Pancreas (tissue), 10 donors: ENCODE measurements around the gene DNAJB4. TPM values are rescaled to one million over a fixed set of nuclear protein-coding genes. Genes with fewer than 3 reads are reported as not detected.

Experiments used
- ATAC-seq, 4 donors: fragments of 200-7000 bp; cut with Tn5 transposase; one replicate each; pipeline versions ENCODE4 v1.8.0 to v1.9.1; 2020; ENCODE audit warnings: mild to moderate bottlenecking in 4 of 4, moderate library complexity in 4 of 4
- DNase-seq, 6 donors: peaks; one replicate each; pipeline ENCODE4 v3.0.0-alpha.2; 2020
- FAIRE-seq: peaks from 2 replicates; lab custom pipeline; 2012; peaks lifted over from hg19 to GRCh38; lab: Jason Lieb, UNC
- H3K27ac ChIP-seq, 4 donors: fragments of 200-600 bp; sonication (generic); 1 replicate in 3 of 4; 2 replicates in 1 of 4; pipeline versions ENCODE4 v1.5.0 to v1.8.0; 2020
- H3K27me3 ChIP-seq, 4 donors: fragments of 200-600 bp; one replicate each; pipeline ENCODE4 v1.8.0; 2021
- H3K36me3 ChIP-seq, 3 donors: fragments of 200-600 bp; sonication (generic) in 1 of 3; one replicate each; pipeline versions ENCODE4 v1.5.0 to v1.8.0; 2020 to 2021
- H3K4me1 ChIP-seq, 3 donors: fragments of 200-600 bp; one replicate each; pipeline ENCODE4 v1.8.0; 2021
- H3K4me3 ChIP-seq, 4 donors: fragments of 200-600 bp; sonication (generic) in 2 of 4; one replicate each; pipeline versions ENCODE4 v1.5.0 to v1.8.0; 2020 to 2021
- H3K9me3 ChIP-seq, 4 donors: fragments of 200-600 bp; one replicate each; pipeline ENCODE4 v1.8.0; 2021
- CTCF ChIP-seq, 4 donors: fragments of 200-600 bp; sonication (generic) in 3 of 4; IDR thresholded peaks; one replicate each; pipeline versions ENCODE4 v1.5.0 to v1.8.0; 2021; ENCODE audit warnings: antibody characterized with exemption in 4 of 4
- WGBS, 2 donors: extraction: QIAGEN DNeasy Blood & Tissue Kit; methylation state at CpG; one replicate each; pipeline ENCODE4 v1.1.7; 2013; 5-methylcytosine and 5-hydroxymethylcytosine counted together
- intact Hi-C, 3 donors: fragments of 100-400 bp; cut with DNase I; formaldehyde crosslinking; loops; one replicate each; pipeline versions ENCODE4 v1.11.1 to v1.14.2; 2022
- polyA plus RNA-seq, 2 donors: library from polyadenylated mRNA; stranded (reverse); fragments of 200-250 nt; gene quantifications; one replicate each; pipeline ENCODE4 v1.2.3, GENCODE V29; 2013
- total RNA-seq, 6 donors: library from RNA; stranded (reverse); fragmentation: NEBNext Ultra II Directional in 4 of 6; extraction: Animal tissue kit (Norgen Biotek cat#: 25700) in 4 of 6; gene quantifications; one replicate each; pipeline versions ENCODE4 v1.2.1 to v1.2.4, GENCODE V29; 2021 to 2023
- donor health status: healthy with polysubstance abuse.
- donor health status: DM: no; HTN: no; CAD: no; lungs with moderate emphysema.
- donor health status: DM: no; HTN: no; CAD: no.
- donor health status: control.
- donor health status: control.
- donor health status: Bipolar disorder and iron deficiency.
- donor health status: DM: yes; HTN: yes; CAD: no.
- donor health status: DM: no; HTN: no; CAD: no.
- donor health status: DM: no; HTN: no; CAD: no.
- donor health status: DM: yes; HTN: yes; CAD: no.

DNAJB4 gene
- total and polyA plus RNA-seq, 8 donors: 6.7 to 38.6 (median 20.7) TPM

- no peaks in the 10 kb centered on the region for H3K27me3 ChIP-seq
- no peak for TF ChIP-seq CTCF (IDR thresholded peaks at IDR 0.05)
- no peaks in the 10 kb centered on the region for H3K36me3 ChIP-seq
- FAIRE-seq (peak; percentile 96), ATAC-seq (peak; percentile 35 to 67 (median 56)), DNase-seq (peak in 1 of 6 donors; percentile 36)
- peak overlapping the region; percentile 18 to 52 (median 43) for H3K4me3 ChIP-seq
- no peaks in the 10 kb centered on the region for H3K9me3 ChIP-seq
- WGBS, 2 donors: 0 to 2% methylated on average over 1 of the region's 1 CpG
- intact Hi-C loops: no loop called here
- H3K4me1 ChIP-seq: peaks cover 9 to 31% (median 26%) of the 10 kb centered on the region in 3 donors
- peak overlapping the region; percentile 74 to 97 (median 86) for H3K27ac ChIP-seq
These were observed 1.0 kb downstream of the DNAJB4 start for GRCh38 chr1:78005755-78006154.

- H3K36me3 ChIP-seq: no peaks in the 10 kb centered on the region
- H3K27me3 ChIP-seq: no peaks in the 10 kb centered on the region
- peak overlapping the region; percentile 13 to 52 (median 43) for H3K4me3 ChIP-seq
- FAIRE-seq (no peak), DNase-seq (no peak), ATAC-seq (peak in 2 of 4 donors; percentile 2)
- no peak for TF ChIP-seq CTCF (IDR thresholded peaks at IDR 0.05)
- peak overlapping the region in 3 of 4 donors; percentile 14 to 97 (median 97) for H3K27ac ChIP-seq
- H3K4me1 ChIP-seq: peaks cover 13 to 38% (median 31%) of the 10 kb centered on the region in 3 donors
- no peaks in the 10 kb centered on the region for H3K9me3 ChIP-seq
- intact Hi-C loops: no loop called here
These were observed 1.8 kb downstream of the DNAJB4 start for GRCh38 chr1:78006521-78006920.

- WGBS, 2 donors: 35 to 43% methylated on average over 4 of the region's 4 CpGs
- H3K27me3 ChIP-seq: no peaks in the 10 kb centered on the region
- peaks cover 13 to 34% (median 26%) of the 10 kb centered on the region in 3 donors for H3K4me1 ChIP-seq
- TF ChIP-seq CTCF (IDR thresholded peaks at IDR 0.05): no peak
- ATAC-seq (no peak), FAIRE-seq (no peak), DNase-seq (no peak)
- peak overlapping the region in 3 of 4 donors; percentile 35 to 52 (median 51) for H3K4me3 ChIP-seq
- H3K36me3 ChIP-seq: no peaks in the 10 kb centered on the region
- intact Hi-C loops: no loop called here
- peak overlapping the region in 2 of 4 donors; percentile 97 for H3K27ac ChIP-seq
- H3K9me3 ChIP-seq: no peaks in the 10 kb centered on the region
These were observed 3.1 kb downstream of the DNAJB4 start for GRCh38 chr1:78007677-78008341.

GRCh38 chr1:78009276-78009675, 4.5 kb downstream of the DNAJB4 start:
- 42 to 45% methylated on average over 3 of the region's 3 CpGs for WGBS, 2 donors
- Histone ChIP-seq H3K4me3 (peak overlapping the region in 2 of 4 donors; percentile 7 to 51), H3K36me3 (peaks cover 0 to 8% (median 0%) of the 10 kb centered on the region in 3 donors), H3K4me1 (peaks cover 13 to 28% (median 16%) of the 10 kb centered on the region in 3 donors), H3K9me3 (no peaks in the 10 kb centered on the region), H3K27me3 (no peaks in the 10 kb centered on the region), H3K27ac (peak overlapping the region in 2 of 4 donors; percentile 97)
- intact Hi-C loops: no loop called here
- ATAC-seq (no peak), FAIRE-seq (no peak), DNase-seq (no peak)
- TF ChIP-seq CTCF (IDR thresholded peaks at IDR 0.05): no peak

- TF ChIP-seq CTCF (IDR thresholded peaks at IDR 0.05): no peak
- WGBS, 2 donors: 30 to 33% methylated on average over 3 of the region's 3 CpGs
- ATAC-seq: peak in 2 of 4 donors; percentile 0 to 4
- intact Hi-C loops: no loop called here
- H3K36me3 ChIP-seq: peaks cover 0 to 8% (median 0%) of the 10 kb centered on the region in 3 donors
- peaks cover 13 to 28% (median 16%) of the 10 kb centered on the region in 3 donors for H3K4me1 ChIP-seq
- FAIRE-seq: no peak
- no peaks in the 10 kb centered on the region for H3K27me3 ChIP-seq
- peak overlapping the region in 2 of 4 donors; percentile 97 for H3K27ac ChIP-seq
- DNase-seq: no peak
- H3K4me3 ChIP-seq: peak overlapping the region in 2 of 4 donors; percentile 7 to 51
- H3K9me3 ChIP-seq: no peaks in the 10 kb centered on the region
These were observed 5.1 kb downstream of the DNAJB4 start for GRCh38 chr1:78009836-78010235.
